Mammary epithelial cell (primary cell): ENCODE results near the gene UBE2E3.

Source experiments
- CTCF ChIP-seq, 2 donors: IDR thresholded peaks in 1 of 2; conservative IDR thresholded peaks in 1 of 2; 2 replicates each; pipeline ENCODE4 v1.5.1; 2011 to 2012; ENCODE audit warnings: inconsistent platforms in 2 of 2, low read length in 2 of 2, mild to moderate bottlenecking in 2 of 2, control low read depth in 1 of 2, low read depth in 1 of 2; ENCODE audit not compliant: insufficient read depth in 1 of 2; ENCODE audit errors: extremely low read depth in 1 of 2
- EZH2 ChIP-seq: IDR thresholded peaks from 2 replicates; pipeline ENCODE4 v1.6.1; 2012; ENCODE audit warnings: low read length, inconsistent platforms, borderline replicate concordance

DNA sequence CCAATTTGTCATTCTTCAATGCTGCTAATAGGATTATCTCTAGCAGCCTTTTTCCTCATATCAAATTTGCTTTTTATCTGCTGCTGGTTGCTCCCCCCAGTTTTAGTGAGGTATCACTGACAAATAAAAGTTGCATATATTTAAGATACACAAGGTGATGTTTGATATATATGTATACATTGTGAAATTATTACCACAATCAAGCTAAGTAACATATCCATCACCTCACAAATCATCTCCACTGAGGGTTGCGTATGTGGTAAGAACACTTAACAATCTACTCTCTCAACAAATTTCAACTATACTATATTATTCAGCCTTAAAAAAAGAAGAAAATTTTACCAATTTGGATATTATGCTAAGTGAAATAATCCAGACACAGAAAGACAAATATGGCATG, 30.5 kb upstream of the UBE2E3 start:
- no peak for TF ChIP-seq CTCF (conservative IDR thresholded peaks at IDR 0.05 in 1 of 2, IDR thresholded peaks at IDR 0.05 in 1 of 2; ENCODE audit: extremely low read depth in 1 of 2, insufficient read depth in 1 of 2, low read depth in 1 of 2, low read length in 2 of 2)
- TF ChIP-seq EZH2 = no peak
